GM12873 (cell line): ENCODE results near the gene SEZ6L2.

Experiments used
- CTCF ChIP-seq: IDR thresholded peaks from 2 replicates; pipeline ENCODE4 v1.5.1; 2012; ENCODE audit warnings: low read depth, mild to moderate bottlenecking, moderate library complexity, low read length, control low read depth; ENCODE audit not compliant: insufficient read depth; ENCODE audit errors: missing control alignments

Gene SEZ6L2

GRCh38 chr16:29899516-29900101 lies at the start of gene SEZ6L2:
TSS of gene SEZ6L2 (minus strand) at chr16:29899550. CDS start at chr16:29899019, 531 bp downstream.
- no peak for TF ChIP-seq CTCF

GRCh38 chr16:29947897-29948296 lies 48.5 kb upstream of the SEZ6L2 start:
- TF ChIP-seq CTCF = no peak

GRCh38 chr16:29943846-29944799 lies 44.8 kb upstream of the SEZ6L2 start:
- TF ChIP-seq CTCF = no peak

GRCh38 chr16:29940656-29941055 lies 41.3 kb upstream of the SEZ6L2 start:
- TF ChIP-seq CTCF = no peak

GRCh38 chr16:29927070-29927905 lies 27.9 kb upstream of the SEZ6L2 start:
- TF ChIP-seq CTCF = no peak

- no peak for TF ChIP-seq CTCF
These were observed 27.3 kb upstream of the SEZ6L2 start for GRCh38 chr16:29926711-29927052.
